Vagina (tissue), 2 donors: ENCODE results near the gene PHIP.

Experiments
- CTCF ChIP-seq, 3 experiments: fragments of 450-650 bp in 2 of 3; fragments of 200-600 bp in 1 of 3; sonication (generic) in 1 of 3; IDR thresholded peaks; one replicate each; pipeline ENCODE4 v1.5.1; 2017 to 2019; ENCODE audit warnings: antibody characterized with exemption in 3 of 3, mild to moderate bottlenecking in 2 of 3, moderate library complexity in 2 of 3
- POLR2A ChIP-seq, 2 donors: fragments of 450-650 bp; IDR thresholded peaks; one replicate each; pipeline ENCODE4 v1.6.1; 2017; ENCODE audit warnings: antibody characterized with exemption in 2 of 2, mild to moderate bottlenecking in 2 of 2, moderate library complexity in 2 of 2
- POLR2AphosphoS5 ChIP-seq, 2 donors: sonication (generic); formaldehyde crosslinking; IDR thresholded peaks; one replicate each; pipeline ENCODE4 v1.9.0; 2017; ENCODE audit warnings: antibody characterized with exemption in 2 of 2, mild to moderate bottlenecking in 2 of 2, low read depth in 1 of 2; ENCODE audit not compliant: insufficient read depth in 1 of 2

GRCh38 chr6:78948785-78949184 is 129.3 kb downstream of the PHIP start:
- no peak for TF ChIP-seq CTCF (IDR thresholded peaks at IDR 0.05)
- no peak for TF ChIP-seq POLR2A (IDR thresholded peaks at IDR 0.05)
- no peak for TF ChIP-seq POLR2AphosphoS5 (IDR thresholded peaks at IDR 0.05; ENCODE audit: insufficient read depth in 1 of 2, low read depth in 1 of 2)
